Loucy (cell line): ENCODE measurements around the gene IL5.

Source experiments
- EZH2phosphoT487 ChIP-seq: fragments of 200-600 bp; IDR thresholded peaks from 2 replicates; pipeline ENCODE4 v1.6.1; 2018; ENCODE audit warnings: antibody characterized with exemption, mild to moderate bottlenecking, moderate library complexity, borderline replicate concordance
- TF ChIP-seq, protein P1 (sequence below): fragments of 200-600 bp; sonication (generic); conservative IDR thresholded peaks from 2 replicates; pipeline ENCODE4 v1.5.1; 2014; ENCODE audit warnings: mild to moderate bottlenecking, antibody characterized with exemption, low read length

GRCh38 chr5:132510076-132510475 is 33.2 kb downstream of the IL5 start:
- TF ChIP-seq, protein P1, sequence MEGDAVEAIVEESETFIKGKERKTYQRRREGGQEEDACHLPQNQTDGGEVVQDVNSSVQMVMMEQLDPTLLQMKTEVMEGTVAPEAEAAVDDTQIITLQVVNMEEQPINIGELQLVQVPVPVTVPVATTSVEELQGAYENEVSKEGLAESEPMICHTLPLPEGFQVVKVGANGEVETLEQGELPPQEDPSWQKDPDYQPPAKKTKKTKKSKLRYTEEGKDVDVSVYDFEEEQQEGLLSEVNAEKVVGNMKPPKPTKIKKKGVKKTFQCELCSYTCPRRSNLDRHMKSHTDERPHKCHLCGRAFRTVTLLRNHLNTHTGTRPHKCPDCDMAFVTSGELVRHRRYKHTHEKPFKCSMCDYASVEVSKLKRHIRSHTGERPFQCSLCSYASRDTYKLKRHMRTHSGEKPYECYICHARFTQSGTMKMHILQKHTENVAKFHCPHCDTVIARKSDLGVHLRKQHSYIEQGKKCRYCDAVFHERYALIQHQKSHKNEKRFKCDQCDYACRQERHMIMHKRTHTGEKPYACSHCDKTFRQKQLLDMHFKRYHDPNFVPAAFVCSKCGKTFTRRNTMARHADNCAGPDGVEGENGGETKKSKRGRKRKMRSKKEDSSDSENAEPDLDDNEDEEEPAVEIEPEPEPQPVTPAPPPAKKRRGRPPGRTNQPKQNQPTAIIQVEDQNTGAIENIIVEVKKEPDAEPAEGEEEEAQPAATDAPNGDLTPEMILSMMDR: no peak
- TF ChIP-seq EZH2phosphoT487: no peak
